Measurements from ENCODE around the gene OASL. TPM values are rescaled to one million over a fixed set of nuclear protein-coding genes. Genes with fewer than 3 reads are reported as not detected.
A peak's percentile ranks its signal among the peaks of the same experiment; 100 is the strongest.

The OASL gene
- total RNA-seq, 1 donor from 2014 or later, result not detected

GRCh38 chr12:120978296-120979219 lies 60.5 kb downstream of the OASL start, which contains the start of gene HNF1A:
Gene HNF1A (plus strand): TSS chr12:120978543. CDS start chr12:120978769, 226 bp downstream.
- no peak for DNase-seq (ENCODE audit: low spot score)
- H3K4me3 Mint-ChIP-seq, result no peak within 1 kb of the TSS
- no peak within 1 kb of the TSS for H3K27ac ChIP-seq

DNA sequence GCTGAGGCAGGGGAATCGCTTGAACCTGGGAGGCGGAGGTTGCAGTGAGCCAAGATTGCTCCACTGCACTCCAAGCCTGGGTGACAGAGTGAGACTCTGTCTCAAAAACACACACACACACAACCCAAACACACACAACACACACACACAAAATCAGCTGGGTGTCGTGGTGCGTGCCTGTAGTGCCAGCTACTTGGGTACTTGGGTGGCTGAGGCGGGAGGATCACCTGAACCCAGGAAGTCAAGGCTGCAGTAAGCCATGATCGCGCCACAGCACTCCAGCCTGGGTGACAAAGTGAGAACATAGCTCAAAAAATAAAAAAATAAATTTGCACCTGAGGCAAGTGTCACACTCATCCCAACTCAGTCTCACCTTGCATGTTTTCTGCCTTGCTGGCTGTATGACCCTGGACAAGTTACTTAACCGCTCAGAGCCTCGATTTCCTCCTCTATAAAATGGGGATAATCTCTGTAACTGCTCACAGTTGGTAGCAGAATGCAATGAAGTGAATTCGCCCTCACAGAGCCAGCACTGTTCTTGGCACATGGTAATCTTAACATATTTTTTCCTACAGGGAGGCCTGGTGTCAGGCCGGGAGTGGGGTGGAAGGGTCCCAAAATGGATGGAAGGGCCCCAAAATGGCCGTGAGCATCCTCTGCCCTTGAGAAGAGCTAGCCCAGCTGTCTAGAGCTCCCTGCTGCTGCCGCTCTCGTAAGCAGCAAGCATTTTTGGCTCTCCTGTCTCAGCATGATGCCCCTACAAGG lies 61.3 kb downstream of the OASL start:
- no peaks in the 10 kb centered on the region for H3K9me3 ChIP-seq (ENCODE audit: low read depth)
- H3K27ac ChIP-seq, result no peak overlapping the region
- H2AFZ ChIP-seq (replicated peaks), result no peak overlapping the region
- no peak for TF ChIP-seq CTCF (IDR thresholded peaks at IDR 0.05)
- no peak overlapping the region for H3K9ac ChIP-seq
- H4K20me1 ChIP-seq (ENCODE audit: low read depth), result no peaks in the 10 kb centered on the region
- no peaks in the 10 kb centered on the region for H3K9me3 Mint-ChIP-seq
- peaks cover 2% of the 10 kb centered on the region for H3K27me3 Mint-ChIP-seq (ENCODE audit: insufficient read depth, low read depth)
- DNase-seq (ENCODE audit: low spot score), result no peak
- H3K4me2 ChIP-seq, result no peak overlapping the region
- no peaks in the 10 kb centered on the region for H3K79me2 ChIP-seq (ENCODE audit: low read depth)
- no peaks in the 10 kb centered on the region for H3K27me3 ChIP-seq
- H3K27ac Mint-ChIP-seq, result no peak overlapping the region
- peaks cover 17% of the 10 kb centered on the region for H3K4me1 Mint-ChIP-seq
- H3K36me3 ChIP-seq, result no peaks in the 10 kb centered on the region
- H3K4me3 Mint-ChIP-seq, result no peak overlapping the region
- H3F3A ChIP-seq (ENCODE audit: low read depth), result peaks cover 9% of the 10 kb centered on the region
- no peak overlapping the region for H3K4me3 ChIP-seq
- H3K36me3 Mint-ChIP-seq, result no peaks in the 10 kb centered on the region
- H3K4me1 ChIP-seq, result peaks cover 7% of the 10 kb centered on the region

More at GRCh38 chr12:120978296-120979219, 60.5 kb downstream of the OASL start, which contains the start of gene HNF1A:
- H3K79me2 ChIP-seq (ENCODE audit: low read depth), result no peaks in the 10 kb centered on the region
- no peak within 1 kb of the TSS for H3K27ac Mint-ChIP-seq
- H4K20me1 ChIP-seq (ENCODE audit: low read depth), result no peaks in the 10 kb centered on the region
- TF ChIP-seq CTCF (IDR thresholded peaks at IDR 0.05) (no peak), EZH2 (IDR thresholded peaks at IDR 0.05) (no peak), EZH2phosphoT487 (IDR thresholded peaks at IDR 0.05) (no peak)
- H3K9ac ChIP-seq, result no peak within 1 kb of the TSS
- H3F3A ChIP-seq (ENCODE audit: low read depth), result peaks cover under 1% of the 10 kb centered on the region
- no peaks in the 10 kb centered on the region for H3K9me3 ChIP-seq (ENCODE audit: low read depth)
- no peaks in the 10 kb centered on the region for H3K27me3 ChIP-seq
- peaks cover 13% of the 10 kb centered on the region for H3K4me1 Mint-ChIP-seq
- no peak within 1 kb of the TSS for H3K4me2 ChIP-seq
- H3K4me3 ChIP-seq, result no peak within 1 kb of the TSS
- H3K4me1 ChIP-seq, result peaks cover 7% of the 10 kb centered on the region
- no peaks in the 10 kb centered on the region for H3K9me3 Mint-ChIP-seq
- peaks cover 4% of the 10 kb centered on the region for H3K27me3 Mint-ChIP-seq (ENCODE audit: insufficient read depth, low read depth)
- H3K36me3 ChIP-seq, result no peaks in the 10 kb centered on the region
- H2AFZ ChIP-seq (replicated peaks), result no peak within 1 kb of the TSS
- no peaks in the 10 kb centered on the region for H3K36me3 Mint-ChIP-seq

- Histone ChIP-seq H3K9ac (no peak overlapping the region), H3F3A (ENCODE audit: low read depth) (peaks cover 9% of the 10 kb centered on the region), H3K9me3 (ENCODE audit: low read depth) (no peaks in the 10 kb centered on the region), H3K4me1 (no peaks in the 10 kb centered on the region), H3K27ac (no peak overlapping the region), H3K36me3 (no peaks in the 10 kb centered on the region), H3K27me3 (no peaks in the 10 kb centered on the region), H3K79me2 (ENCODE audit: low read depth) (no peaks in the 10 kb centered on the region), H3K4me2 (no peak overlapping the region), H3K4me3 (no peak overlapping the region), H4K20me1 (ENCODE audit: low read depth) (no peaks in the 10 kb centered on the region), H2AFZ (replicated peaks) (no peak overlapping the region)
- H3K36me3 Mint-ChIP-seq, result no peaks in the 10 kb centered on the region
- DNase-seq (ENCODE audit: low spot score), result peak; percentile 76
- peaks cover 31% of the 10 kb centered on the region for H3K4me1 Mint-ChIP-seq
- TF ChIP-seq CTCF (IDR thresholded peaks at IDR 0.05) (no peak), EZH2 (IDR thresholded peaks at IDR 0.05) (no peak), EZH2phosphoT487 (IDR thresholded peaks at IDR 0.05) (no peak)
- H3K27me3 Mint-ChIP-seq (ENCODE audit: insufficient read depth, low read depth), result peaks cover 6% of the 10 kb centered on the region
- peak overlapping the region; percentile 98 for H3K27ac Mint-ChIP-seq
- H3K4me3 Mint-ChIP-seq, result peak overlapping the region; percentile 52
- no peaks in the 10 kb centered on the region for H3K9me3 Mint-ChIP-seq
Observed at GRCh38 chr12:120972870-120973543, 66.0 kb downstream of the OASL start.
